ENCODE data around the gene CHST8.

DNA sequence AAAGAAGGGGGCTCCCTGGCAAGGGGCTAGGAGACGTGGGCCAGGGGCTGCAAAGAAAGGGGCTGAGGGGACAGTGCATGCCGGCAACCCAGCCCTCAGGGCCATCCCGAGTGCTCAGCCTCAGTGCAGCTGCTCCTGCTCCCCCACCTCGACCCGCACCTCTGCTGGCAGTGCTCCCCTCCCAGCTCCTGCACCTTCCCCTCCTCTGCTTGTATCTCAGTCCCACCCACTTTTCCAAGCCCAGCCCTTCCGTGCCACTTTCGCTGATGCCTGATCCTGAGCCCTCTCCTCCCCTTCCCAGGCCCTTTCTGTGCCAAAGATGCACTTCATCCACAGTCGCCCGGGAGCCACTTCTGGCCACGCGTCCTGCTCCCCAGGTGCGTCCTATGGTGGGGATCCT is 105.0 kb downstream of the CHST8 start:
- TF ChIP-seq CTCF (IDR thresholded peaks at IDR 0.05; ENCODE audit: insufficient read depth, low read depth, low read length) (no peak), EZH2 (IDR thresholded peaks at IDR 0.05; ENCODE audit: insufficient read depth, low read length) (no peak)
